OCI-LY7 (cell line): Measurements from ENCODE around the gene TWF1. TPM values are rescaled to one million over a fixed set of nuclear protein-coding genes. Genes with fewer than 3 reads are reported as not detected.
"Not testable (repeated sequence)": the region's sequence is repeated elsewhere in the genome, so short reads cannot be mapped to it uniquely, and the experiment has no call there.

ENCODE experiments used
- BruUV-seq: library from RNA; stranded (reverse); fragments of 400-500 nt; replicated peaks from 2 replicates; lab custom pipeline; 2021; lab: Mats Ljungman, UMichigan
- CTCF ChIA-PET: fragments of 300-600 bp; sonication (Branson Sonifier 250); formaldehyde crosslinking; loops from one replicate; lab custom pipeline; 2022; ENCODE audit warnings: antibody characterized with exemption; ENCODE audit not compliant: unreplicated experiment; lab: Charles Lee
- POLR2A ChIA-PET: fragments of 300-600 bp; sonication (Branson Sonifier 250); formaldehyde crosslinking; loops from one replicate; lab custom pipeline; 2022; ENCODE audit warnings: antibody characterized with exemption; lab: Charles Lee
- DNase-seq: peaks from one replicate; pipeline ENCODE4 v3.0.0-alpha.2; 2015; ENCODE audit warnings: low spot score
- H2AFZ ChIP-seq: fragments of 200-600 bp; sonication (generic), shearing (Covaris generic); 2 replicates; pipeline ENCODE4 v1.6.1; 2014; ENCODE audit warnings: mild to moderate bottlenecking, antibody characterized with exemption, low read length, moderate library complexity
- H3K27ac ChIP-seq: fragments of 200-600 bp; sonication (generic); 2 replicates; pipeline ENCODE4 v1.5.1; 2014; ENCODE audit warnings: mixed run types, low read depth, mild to moderate bottlenecking, moderate library complexity, low read length, inconsistent platforms; ENCODE audit not compliant: poor library complexity, severe bottlenecking
- H3K36me3 ChIP-seq: fragments of 200-600 bp; sonication (generic); 2 replicates; pipeline ENCODE4 v1.6.1; 2014; ENCODE audit warnings: mild to moderate bottlenecking, antibody characterized with exemption, low read length, moderate library complexity, mixed read lengths; ENCODE audit not compliant: insufficient read depth
- H3K4me1 ChIP-seq: fragments of 200-600 bp; sonication (generic); 2 replicates; pipeline ENCODE4 v1.5.1; 2014; ENCODE audit warnings: mild to moderate bottlenecking, low read length; ENCODE audit not compliant: insufficient read depth, poor library complexity, severe bottlenecking
- H3K4me2 ChIP-seq: fragments of 200-600 bp; sonication (generic); 2 replicates; pipeline ENCODE4 v1.6.1; 2014; ENCODE audit warnings: mild to moderate bottlenecking, low read length
- H3K4me3 ChIP-seq: fragments of 200-600 bp; sonication (generic); 2 replicates; pipeline ENCODE4 v1.5.1; 2014; ENCODE audit warnings: mild to moderate bottlenecking, low read depth, low read length; ENCODE audit not compliant: poor library complexity, severe bottlenecking
- H3K79me2 ChIP-seq: fragments of 200-600 bp; sonication (generic); 2 replicates; pipeline ENCODE4 v1.6.1; 2016; ENCODE audit warnings: low read depth, mild to moderate bottlenecking, low read length, moderate library complexity, mixed read lengths; ENCODE audit not compliant: insufficient read depth
- H3K9me2 ChIP-seq: fragments of 200-600 bp; sonication (generic); 2 replicates; pipeline ENCODE4 v1.6.1; 2016; ENCODE audit warnings: mild to moderate bottlenecking, low read length, mixed read lengths; ENCODE audit not compliant: insufficient read depth
- H3K9me3 ChIP-seq: fragments of 200-600 bp; sonication (generic); 2 replicates; pipeline ENCODE4 v1.6.1; 2014; ENCODE audit warnings: mild to moderate bottlenecking, mixed run types, low read length, mixed read lengths
- H4K20me1 ChIP-seq: fragments of 200-600 bp; sonication (generic); 2 replicates; pipeline ENCODE4 v1.6.1; 2014; ENCODE audit warnings: mild to moderate bottlenecking, antibody characterized with exemption, low read length, moderate library complexity, mixed read lengths; ENCODE audit not compliant: insufficient read depth
- CTCF ChIP-seq: fragments of 200-600 bp; sonication (generic); conservative IDR thresholded peaks from 2 replicates; pipeline ENCODE4 v1.5.1; 2014; ENCODE audit warnings: mild to moderate bottlenecking, antibody characterized with exemption, low read length, moderate library complexity, mixed read lengths
- EZH2phosphoT487 ChIP-seq: fragments of 200-600 bp; sonication (generic); IDR thresholded peaks from 2 replicates; pipeline ENCODE4 v1.6.1; 2018; ENCODE audit warnings: low read depth, borderline replicate concordance, mild to moderate bottlenecking, mixed run types, antibody characterized with exemption, low read length, moderate library complexity, mixed read lengths
- intact Hi-C: fragments of 100-400 bp; cut with micrococcal nuclease; formaldehyde crosslinking; loops from one replicate; pipeline ENCODE4 v1.10.0; 2022; ENCODE audit not compliant: unreplicated experiment
- total RNA-seq, 2 experiments: library from RNA; depleted of rRNA in 1 of 2; stranded (reverse); fragments of >200 nt in 1 of 2; shearing (Covaris generic) in 1 of 2; gene quantifications; 2 replicates each; pipeline ENCODE4 v1.2.3, GENCODE V29; 2014 to 2022

TWF1 gene
- total RNA-seq, 2 experiments from 2014 or later = 26.1 to 29.4 TPM

GRCh38 chr12:43848786-43849185 is 42.7 kb upstream of the TWF1 start:
- Histone ChIP-seq H2AFZ (no peak overlapping the region), H3K9me2 (no peaks in the 10 kb centered on the region), H3K4me3 (no peak overlapping the region), H3K4me1 (no peaks in the 10 kb centered on the region), H3K9me3 (no peaks in the 10 kb centered on the region), H4K20me1 (no peaks in the 10 kb centered on the region), H3K79me2 (no peaks in the 10 kb centered on the region), H3K36me3 (no peaks in the 10 kb centered on the region), H3K4me2 (no peak overlapping the region), H3K27ac (no peak overlapping the region)
- DNase-seq = no peak
- no TSS peak for BruUV-seq
- ChIA-PET POLR2A (no interaction called here), CTCF (no interaction called here)
- TF ChIP-seq CTCF = no peak
- no peak for TF ChIP-seq EZH2phosphoT487
- intact Hi-C loops = no loop called here

- Histone ChIP-seq H3K36me3 (no peaks in the 10 kb centered on the region), H3K4me3 (no peak overlapping the region), H3K4me2 (no peak overlapping the region), H4K20me1 (no peaks in the 10 kb centered on the region), H3K27ac (no peak overlapping the region), H3K79me2 (no peaks in the 10 kb centered on the region), H2AFZ (no peak overlapping the region), H3K9me3 (no peaks in the 10 kb centered on the region), H3K9me2 (no peaks in the 10 kb centered on the region), H3K4me1 (no peaks in the 10 kb centered on the region)
- CTCF ChIA-PET = no interaction called here
- POLR2A ChIA-PET = no interaction called here
- DNase-seq = no peak
- TF ChIP-seq CTCF (no peak), EZH2phosphoT487 (no peak)
- intact Hi-C loops = no loop called here
- BruUV-seq = no TSS peak
Measured at GRCh38 chr12:43848226-43848507, 42.0 kb upstream of the TWF1 start.

GRCh38 chr12:43847425-43848225 is 41.5 kb upstream of the TWF1 start:
- H2AFZ ChIP-seq, H3K9me2 ChIP-seq, H3K4me3 ChIP-seq, H3K4me1 ChIP-seq, H3K36me3 ChIP-seq, intact Hi-C loops, CTCF ChIA-PET, H4K20me1 ChIP-seq, H3K27ac ChIP-seq, H3K9me3 ChIP-seq, H3K79me2 ChIP-seq, H3K4me2 ChIP-seq, BruUV-seq, DNase-seq: not testable (repeated sequence)
- POLR2A ChIA-PET = interaction anchor here (0.6 kb wide), 1 partner anchor 73 kb away, joined by 4 read pairs; no protein-coding TSS in a partner anchor
